Measurements from ENCODE around the gene TCP1. TPM values are rescaled to one million over a fixed set of nuclear protein-coding genes. Genes with fewer than 3 reads are reported as not detected.

Gene TCP1
- total and polyA plus RNA-seq, 2 of the 13 experiments (the other 11 are each of a cell fraction or from before 2014, with no cell fraction given), result 116 to 553 TPM

DNA sequence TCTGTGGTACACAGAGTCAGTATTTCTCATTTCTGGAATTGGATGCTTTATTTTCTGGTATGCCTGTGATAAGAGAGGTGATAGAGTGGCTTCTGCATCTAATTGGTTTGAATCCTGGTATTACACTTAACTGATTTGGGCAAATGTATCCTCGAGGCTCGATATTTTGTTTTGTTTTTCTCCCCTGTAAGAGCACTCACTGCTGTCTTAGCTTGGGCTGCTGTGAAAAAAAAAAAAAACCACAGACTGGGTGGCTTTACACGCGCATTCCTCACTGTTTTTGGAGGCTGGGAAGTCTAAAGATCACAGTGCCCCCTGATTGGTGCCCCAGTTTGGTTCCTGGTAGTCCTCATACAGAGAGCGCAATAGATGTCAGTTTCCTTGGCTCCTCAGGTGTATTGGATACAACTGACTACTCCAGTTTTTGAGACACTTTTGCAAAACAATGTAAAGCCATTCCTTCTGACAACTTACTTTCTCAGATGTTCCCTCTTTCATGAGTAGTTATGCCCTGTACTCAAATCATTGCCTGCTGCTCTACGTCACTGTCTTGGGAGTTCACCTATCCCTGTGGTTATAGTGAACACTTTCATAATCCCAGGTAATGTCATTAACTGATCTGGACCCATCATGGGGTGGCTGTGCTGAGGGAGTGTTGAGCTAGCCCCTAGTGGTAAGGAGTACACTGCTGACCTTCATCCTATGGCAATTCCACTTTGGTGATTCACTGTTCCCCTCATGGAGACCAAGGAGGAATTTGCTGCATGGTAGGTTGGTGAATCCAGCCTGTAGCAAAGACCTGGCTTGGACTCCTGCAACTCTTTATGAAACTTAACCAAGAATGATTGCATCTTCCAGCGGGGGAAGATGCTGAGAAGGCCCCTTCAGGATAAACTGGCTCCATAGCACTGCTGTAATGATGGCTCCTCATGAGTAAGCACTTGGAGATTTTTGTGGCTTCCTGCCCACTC lies 31.1 kb downstream of the TCP1 start (continued):
- TF ChIP-seq, protein P1, sequence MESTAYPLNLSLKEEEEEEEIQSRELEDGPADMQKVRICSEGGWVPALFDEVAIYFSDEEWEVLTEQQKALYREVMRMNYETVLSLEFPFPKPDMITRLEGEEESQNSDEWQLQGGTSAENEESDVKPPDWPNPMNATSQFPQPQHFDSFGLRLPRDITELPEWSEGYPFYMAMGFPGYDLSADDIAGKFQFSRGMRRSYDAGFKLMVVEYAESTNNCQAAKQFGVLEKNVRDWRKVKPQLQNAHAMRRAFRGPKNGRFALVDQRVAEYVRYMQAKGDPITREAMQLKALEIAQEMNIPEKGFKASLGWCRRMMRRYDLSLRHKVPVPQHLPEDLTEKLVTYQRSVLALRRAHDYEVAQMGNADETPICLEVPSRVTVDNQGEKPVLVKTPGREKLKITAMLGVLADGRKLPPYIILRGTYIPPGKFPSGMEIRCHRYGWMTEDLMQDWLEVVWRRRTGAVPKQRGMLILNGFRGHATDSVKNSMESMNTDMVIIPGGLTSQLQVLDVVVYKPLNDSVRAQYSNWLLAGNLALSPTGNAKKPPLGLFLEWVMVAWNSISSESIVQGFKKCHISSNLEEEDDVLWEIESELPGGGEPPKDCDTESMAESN (CRISPR knock-in tag; conservative IDR thresholded peaks at IDR 0.05), result no peak
- TF ChIP-seq, protein P2, sequence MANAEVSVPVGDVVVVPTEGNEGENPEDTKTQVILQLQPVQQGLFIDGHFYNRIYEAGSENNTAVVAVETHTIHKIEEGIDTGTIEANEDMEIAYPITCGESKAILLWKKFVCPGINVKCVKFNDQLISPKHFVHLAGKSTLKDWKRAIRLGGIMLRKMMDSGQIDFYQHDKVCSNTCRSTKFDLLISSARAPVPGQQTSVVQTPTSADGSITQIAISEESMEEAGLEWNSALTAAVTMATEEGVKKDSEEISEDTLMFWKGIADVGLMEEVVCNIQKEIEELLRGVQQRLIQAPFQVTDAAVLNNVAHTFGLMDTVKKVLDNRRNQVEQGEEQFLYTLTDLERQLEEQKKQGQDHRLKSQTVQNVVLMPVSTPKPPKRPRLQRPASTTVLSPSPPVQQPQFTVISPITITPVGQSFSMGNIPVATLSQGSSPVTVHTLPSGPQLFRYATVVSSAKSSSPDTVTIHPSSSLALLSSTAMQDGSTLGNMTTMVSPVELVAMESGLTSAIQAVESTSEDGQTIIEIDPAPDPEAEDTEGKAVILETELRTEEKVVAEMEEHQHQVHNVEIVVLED (CRISPR knock-in tag; IDR thresholded peaks at IDR 0.05; ENCODE audit: borderline replicate concordance), result no peak
- peak; percentile 35 for TF ChIP-seq AGO2 (optimal IDR thresholded peaks at IDR 0.05; ENCODE audit: low read depth, low read length)
- peak; percentile 67; the same call in 1 of the 2 replicates for TF ChIP-seq ZNF605 (CRISPR knock-in tag; IDR thresholded peaks at IDR 0.05)
- no peak for TF ChIP-seq PHF21A (CRISPR knock-in tag; IDR thresholded peaks at IDR 0.05)
- TF ChIP-seq, protein P3, sequence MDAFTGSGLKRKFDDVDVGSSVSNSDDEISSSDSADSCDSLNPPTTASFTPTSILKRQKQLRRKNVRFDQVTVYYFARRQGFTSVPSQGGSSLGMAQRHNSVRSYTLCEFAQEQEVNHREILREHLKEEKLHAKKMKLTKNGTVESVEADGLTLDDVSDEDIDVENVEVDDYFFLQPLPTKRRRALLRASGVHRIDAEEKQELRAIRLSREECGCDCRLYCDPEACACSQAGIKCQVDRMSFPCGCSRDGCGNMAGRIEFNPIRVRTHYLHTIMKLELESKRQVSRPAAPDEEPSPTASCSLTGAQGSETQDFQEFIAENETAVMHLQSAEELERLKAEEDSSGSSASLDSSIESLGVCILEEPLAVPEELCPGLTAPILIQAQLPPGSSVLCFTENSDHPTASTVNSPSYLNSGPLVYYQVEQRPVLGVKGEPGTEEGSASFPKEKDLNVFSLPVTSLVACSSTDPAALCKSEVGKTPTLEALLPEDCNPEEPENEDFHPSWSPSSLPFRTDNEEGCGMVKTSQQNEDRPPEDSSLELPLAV (CRISPR knock-in tag; conservative IDR thresholded peaks at IDR 0.05; ENCODE audit: low read depth), result no peak
- no peak for TF ChIP-seq ZFP36L2 (CRISPR knock-in tag; IDR thresholded peaks at IDR 0.05)
- TF ChIP-seq ZNF501 (CRISPR knock-in tag; IDR thresholded peaks at IDR 0.05), result peak; percentile 42; the same call in 1 of the 2 replicates
- TF ChIP-seq, protein P4, sequence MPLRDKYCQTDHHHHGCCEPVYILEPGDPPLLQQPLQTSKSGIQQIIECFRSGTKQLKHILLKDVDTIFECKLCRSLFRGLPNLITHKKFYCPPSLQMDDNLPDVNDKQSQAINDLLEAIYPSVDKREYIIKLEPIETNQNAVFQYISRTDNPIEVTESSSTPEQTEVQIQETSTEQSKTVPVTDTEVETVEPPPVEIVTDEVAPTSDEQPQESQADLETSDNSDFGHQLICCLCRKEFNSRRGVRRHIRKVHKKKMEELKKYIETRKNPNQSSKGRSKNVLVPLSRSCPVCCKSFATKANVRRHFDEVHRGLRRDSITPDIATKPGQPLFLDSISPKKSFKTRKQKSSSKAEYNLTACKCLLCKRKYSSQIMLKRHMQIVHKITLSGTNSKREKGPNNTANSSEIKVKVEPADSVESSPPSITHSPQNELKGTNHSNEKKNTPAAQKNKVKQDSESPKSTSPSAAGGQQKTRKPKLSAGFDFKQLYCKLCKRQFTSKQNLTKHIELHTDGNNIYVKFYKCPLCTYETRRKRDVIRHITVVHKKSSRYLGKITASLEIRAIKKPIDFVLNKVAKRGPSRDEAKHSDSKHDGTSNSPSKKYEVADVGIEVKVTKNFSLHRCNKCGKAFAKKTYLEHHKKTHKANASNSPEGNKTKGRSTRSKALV (CRISPR knock-in tag; IDR thresholded peaks at IDR 0.05), result 0 out of 2 replicates have a peak, but pooled peaks have one; percentile 33
- no peak for TF ChIP-seq ARNT (IDR thresholded peaks at IDR 0.05)
- TF ChIP-seq TBX3 (IDR thresholded peaks at IDR 0.05; ENCODE audit: borderline replicate concordance), result no peak
- TF ChIP-seq, protein P5, sequence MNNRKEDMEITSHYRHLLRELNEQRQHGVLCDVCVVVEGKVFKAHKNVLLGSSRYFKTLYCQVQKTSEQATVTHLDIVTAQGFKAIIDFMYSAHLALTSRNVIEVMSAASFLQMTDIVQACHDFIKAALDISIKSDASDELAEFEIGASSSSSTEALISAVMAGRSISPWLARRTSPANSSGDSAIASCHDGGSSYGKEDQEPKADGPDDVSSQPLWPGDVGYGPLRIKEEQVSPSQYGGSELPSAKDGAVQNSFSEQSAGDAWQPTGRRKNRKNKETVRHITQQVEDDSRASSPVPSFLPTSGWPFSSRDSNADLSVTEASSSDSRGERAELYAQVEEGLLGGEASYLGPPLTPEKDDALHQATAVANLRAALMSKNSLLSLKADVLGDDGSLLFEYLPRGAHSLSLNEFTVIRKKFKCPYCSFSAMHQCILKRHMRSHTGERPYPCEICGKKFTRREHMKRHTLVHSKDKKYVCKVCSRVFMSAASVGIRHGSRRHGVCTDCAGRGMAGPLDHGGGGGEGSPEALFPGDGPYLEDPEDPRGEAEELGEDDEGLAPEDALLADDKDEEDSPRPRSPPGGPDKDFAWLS (CRISPR knock-in tag; IDR thresholded peaks at IDR 0.05; ENCODE audit: borderline replicate concordance), result no peak
- no peak for TF ChIP-seq MAFK (conservative IDR thresholded peaks at IDR 0.05 in 1 of 2, IDR thresholded peaks at IDR 0.05 in 1 of 2; ENCODE audit: low read length in 2 of 2)
- TF ChIP-seq BORCS8-MEF2B (CRISPR knock-in tag; IDR thresholded peaks at IDR 0.05), result peak; percentile 71; the same call in 1 of the 2 replicates
- TF ChIP-seq ZFP90 (CRISPR knock-in tag; IDR thresholded peaks at IDR 0.05; ENCODE audit: borderline replicate concordance), result 0 out of 2 replicates have a peak, but pooled peaks have one; percentile 54
- no peak for TF ChIP-seq FOXP1 (IDR thresholded peaks at IDR 0.05)
- no peak for TF ChIP-seq FOXP1 (CRISPR knock-in tag; IDR thresholded peaks at IDR 0.05)
- TF ChIP-seq ZNF33A (CRISPR knock-in tag; IDR thresholded peaks at IDR 0.05; ENCODE audit: borderline replicate concordance), result no peak
- peak; percentile 43 for TF ChIP-seq ZC3H13 (CRISPR knock-in tag; IDR thresholded peaks at IDR 0.05)

Data from HepG2 (cell line).